ENCODE data around the gene WDFY3. TPM values are rescaled to one million over a fixed set of nuclear protein-coding genes. Genes with fewer than 3 reads are reported as not detected.

Gene WDFY3
- total RNA-seq, 4 donors from 2014 or later = 31.7 to 139 (median 65.2) TPM

- no peaks in the 10 kb centered on the region for H3K4me1 ChIP-seq
- TF ChIP-seq CTCF (IDR thresholded peaks at IDR 0.05) (no peak), POLR2A (IDR thresholded peaks at IDR 0.05) (no peak)
- H3K27me3 ChIP-seq = no peaks in the 10 kb centered on the region
- no peak overlapping the region for H3K4me3 ChIP-seq
- H3K9me3 ChIP-seq = no peaks in the 10 kb centered on the region
- no peak for DNase-seq
- H3K36me3 ChIP-seq = no peaks in the 10 kb centered on the region
- no peak overlapping the region for H3K27ac ChIP-seq
Observed at GRCh38 chr4:84927428-84927827, 39.1 kb downstream of the WDFY3 start.

GRCh38 chr4:84925558-84925957 lies 40.9 kb downstream of the WDFY3 start:
- Histone ChIP-seq H3K27me3 (no peaks in the 10 kb centered on the region), H3K9me3 (no peaks in the 10 kb centered on the region), H3K36me3 (no peaks in the 10 kb centered on the region), H3K27ac (no peak overlapping the region), H3K4me3 (no peak overlapping the region), H3K4me1 (no peaks in the 10 kb centered on the region)
- TF ChIP-seq CTCF (IDR thresholded peaks at IDR 0.05) (no peak), POLR2A (IDR thresholded peaks at IDR 0.05) (no peak)
- no peak for DNase-seq

- TF ChIP-seq POLR2A (IDR thresholded peaks at IDR 0.05) = no peak
- TF ChIP-seq CTCF (IDR thresholded peaks at IDR 0.05) = no peak
- Histone ChIP-seq H3K27ac (no peak overlapping the region), H3K27me3 (no peaks in the 10 kb centered on the region), H3K9me3 (no peaks in the 10 kb centered on the region), H3K4me1 (no peaks in the 10 kb centered on the region), H3K36me3 (no peaks in the 10 kb centered on the region), H3K4me3 (no peak overlapping the region)
- no peak for DNase-seq
Observed at GRCh38 chr4:84924434-84924833, 42.1 kb downstream of the WDFY3 start.

- H3K27ac ChIP-seq = no peak overlapping the region
- H3K27me3 ChIP-seq = no peaks in the 10 kb centered on the region
- H3K36me3 ChIP-seq = no peaks in the 10 kb centered on the region
- DNase-seq = no peak
- no peaks in the 10 kb centered on the region for H3K4me1 ChIP-seq
- H3K4me3 ChIP-seq = no peak overlapping the region
- TF ChIP-seq POLR2A (IDR thresholded peaks at IDR 0.05) (no peak), CTCF (IDR thresholded peaks at IDR 0.05) (no peak)
- no peaks in the 10 kb centered on the region for H3K9me3 ChIP-seq
Observed at GRCh38 chr4:84920617-84921016, 45.9 kb downstream of the WDFY3 start.

GRCh38 chr4:84917869-84918600 lies 48.5 kb downstream of the WDFY3 start:
- TF ChIP-seq CTCF (IDR thresholded peaks at IDR 0.05) (no peak), POLR2A (IDR thresholded peaks at IDR 0.05) (no peak)
- DNase-seq = no peak
- Histone ChIP-seq H3K4me3 (no peak overlapping the region), H3K4me1 (no peaks in the 10 kb centered on the region), H3K36me3 (no peaks in the 10 kb centered on the region), H3K9me3 (no peaks in the 10 kb centered on the region), H3K27me3 (no peaks in the 10 kb centered on the region), H3K27ac (no peak overlapping the region)

All from Peyer's patch (tissue), 4 donors.